Caco-2 (cell line): ENCODE data around the gene KMT5B. TPM values are rescaled to one million over a fixed set of nuclear protein-coding genes. Genes with fewer than 3 reads are reported as not detected.

ENCODE experiments used
- BruUV-seq: library from RNA; stranded (reverse); fragments of 400-500 nt; replicated peaks from 2 replicates; lab custom pipeline; 2021; lab: Mats Ljungman, UMichigan
- CTCF ChIA-PET: fragments of 300-600 bp; sonication (Branson Sonifier 250); formaldehyde crosslinking; loops from one replicate; lab custom pipeline; 2022; ENCODE audit warnings: antibody characterized with exemption; lab: Charles Lee
- POLR2A ChIA-PET: fragments of 300-600 bp; sonication (Branson Sonifier 250); formaldehyde crosslinking; loops from one replicate; lab custom pipeline; 2022; ENCODE audit warnings: antibody characterized with exemption; lab: Charles Lee
- DNase-seq, 2 experiments: peaks; one replicate each; pipeline versions ENCODE4 v3.0.0 to v3.0.0-alpha.2; 2020 to 2022
- H3K27me3 ChIP-seq: replicated peaks from 2 replicates; pipeline ENCODE4 v1.6.0; 2011; ENCODE audit warnings: low read length; ENCODE audit not compliant: control insufficient read depth, insufficient read depth
- H3K36me3 ChIP-seq: 2 replicates; pipeline ENCODE4 v1.5.1; 2011; ENCODE audit warnings: low read length; ENCODE audit not compliant: control insufficient read depth, insufficient read depth
- H3K4me1 ChIP-seq: fragments of 250-450 bp; sonication (Bioruptor Pico); 2 replicates; pipeline ENCODE4 v1.5.1; 2020; ENCODE audit warnings: mild to moderate bottlenecking
- H3K4me3 ChIP-seq: 2 replicates; pipeline ENCODE4 v1.5.1; 2011; ENCODE audit warnings: low read depth, mild to moderate bottlenecking, control low read depth, low read length
- H3K9me3 ChIP-seq: fragments of 250-450 bp; sonication (Bioruptor Pico); 2 replicates; pipeline ENCODE4 v1.5.1; 2020; ENCODE audit warnings: mild to moderate bottlenecking, moderate library complexity
- H3K27ac Mint-ChIP-seq: one replicate; pipeline ENCODE4 v1.8.0; 2022; ENCODE audit warnings: mixed read lengths; ENCODE audit not compliant: unreplicated experiment
- H3K27me3 Mint-ChIP-seq: one replicate; pipeline ENCODE4 v1.8.0; 2022; ENCODE audit warnings: mixed read lengths; ENCODE audit not compliant: insufficient read depth, unreplicated experiment
- H3K36me3 Mint-ChIP-seq: one replicate; pipeline ENCODE4 v1.8.0; 2022; ENCODE audit warnings: mild to moderate bottlenecking, mixed read lengths; ENCODE audit not compliant: insufficient read depth, unreplicated experiment
- H3K4me1 Mint-ChIP-seq: one replicate; pipeline ENCODE4 v1.8.0; 2022; ENCODE audit warnings: low read depth, mixed read lengths; ENCODE audit not compliant: unreplicated experiment
- H3K4me3 Mint-ChIP-seq: one replicate; pipeline ENCODE4 v1.8.0; 2022; ENCODE audit warnings: mild to moderate bottlenecking, moderate library complexity, mixed read lengths; ENCODE audit not compliant: unreplicated experiment
- H3K9me3 Mint-ChIP-seq: one replicate; pipeline ENCODE4 v1.8.0; 2022; ENCODE audit warnings: mixed read lengths; ENCODE audit not compliant: unreplicated experiment
- intact Hi-C: fragments of 100-400 bp; cut with micrococcal nuclease; formaldehyde crosslinking; loops from one replicate; pipeline ENCODE4 v1.10.0; 2022; ENCODE audit not compliant: unreplicated experiment
- total RNA-seq: library from RNA; stranded (reverse); gene quantifications from 2 replicates; pipeline ENCODE4 v1.2.3, GENCODE V29; 2022
- TF ChIP-seq, protein P1 (sequence below), 2 experiments: fragments of 200-600 bp in 1 of 2; IDR thresholded peaks; 1 replicate in 1 of 2; 2 replicates in 1 of 2; pipeline versions ENCODE4 v1.5.1 to v1.8.0; 2011 to 2022; ENCODE audit warnings: antibody characterized with exemption in 1 of 2, control low read depth in 1 of 2, inconsistent platforms in 1 of 2, low read depth in 1 of 2, low read length in 1 of 2, mild to moderate bottlenecking in 1 of 2, moderate library complexity in 1 of 2; ENCODE audit not compliant: insufficient read depth in 1 of 2, severe bottlenecking in 1 of 2, unreplicated experiment in 1 of 2

KMT5B gene
- total RNA-seq, 1 experiment from 2014 or later = 91.2 TPM

DNA sequence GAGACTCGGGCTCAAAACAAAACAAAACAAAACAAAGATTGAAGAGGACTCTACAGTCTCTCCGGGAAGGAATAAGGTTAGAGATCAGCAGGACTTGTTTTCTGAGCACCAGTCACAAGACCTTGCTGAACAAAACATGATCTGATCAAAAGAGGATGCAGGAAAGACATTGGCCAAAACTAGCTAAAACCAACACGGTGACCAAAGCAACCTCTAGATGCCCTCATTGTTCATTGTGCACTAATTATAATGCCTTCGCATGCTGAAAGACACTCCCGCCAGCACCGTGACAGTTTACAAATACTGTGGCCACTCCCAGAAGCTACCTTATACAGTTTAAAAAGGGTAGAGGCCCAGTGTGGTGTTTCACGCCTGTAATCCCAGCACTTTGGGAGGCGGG, 76.2 kb downstream of the KMT5B start:
- BruUV-seq = no TSS peak
- peak overlapping the region; percentile 86 for H3K27ac Mint-ChIP-seq
- POLR2A ChIA-PET = no interaction called here

DNA sequence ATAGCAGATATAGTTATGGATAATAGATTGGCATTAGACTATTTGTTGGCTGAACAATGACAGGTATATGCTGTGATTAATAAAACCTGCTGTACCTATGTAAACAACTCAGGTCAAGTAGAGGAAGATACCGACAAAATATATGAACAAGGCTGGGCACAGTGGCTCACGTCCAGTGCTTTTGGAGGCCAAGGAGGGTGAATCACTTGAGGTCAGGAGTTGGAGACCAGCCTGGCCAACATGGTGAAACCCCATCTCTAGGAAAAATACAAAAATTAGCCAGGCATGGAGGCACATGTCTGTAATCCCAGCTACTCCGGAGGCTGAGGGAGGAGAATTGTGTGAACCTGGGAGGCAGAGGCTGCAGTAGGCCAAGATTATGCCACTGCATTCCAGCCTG, 77.9 kb downstream of the KMT5B start:
- ChIA-PET POLR2A (no interaction called here), CTCF (no interaction called here)
- Mint-ChIP-seq H3K9me3 (peaks cover 40% of the 10 kb centered on the region), H3K4me1 (peaks cover 13% of the 10 kb centered on the region), H3K4me3 (no peak overlapping the region), H3K27me3 (no peaks in the 10 kb centered on the region), H3K27ac (no peak overlapping the region), H3K36me3 (peaks cover 41% of the 10 kb centered on the region)
- peak in 1 of 2 experiments; percentile 15 for DNase-seq
- Histone ChIP-seq H3K27me3 (no peaks in the 10 kb centered on the region), H3K4me3 (no peak overlapping the region), H3K36me3 (0 out of 2 replicates have a peak, but pooled peaks cover 2% of the 10 kb centered on the region), H3K9me3 (peaks cover 48% of the 10 kb centered on the region), H3K4me1 (peaks cover 10% of the 10 kb centered on the region)
- no TSS peak for BruUV-seq
- intact Hi-C loops = no loop called here
- TF ChIP-seq, protein P1, sequence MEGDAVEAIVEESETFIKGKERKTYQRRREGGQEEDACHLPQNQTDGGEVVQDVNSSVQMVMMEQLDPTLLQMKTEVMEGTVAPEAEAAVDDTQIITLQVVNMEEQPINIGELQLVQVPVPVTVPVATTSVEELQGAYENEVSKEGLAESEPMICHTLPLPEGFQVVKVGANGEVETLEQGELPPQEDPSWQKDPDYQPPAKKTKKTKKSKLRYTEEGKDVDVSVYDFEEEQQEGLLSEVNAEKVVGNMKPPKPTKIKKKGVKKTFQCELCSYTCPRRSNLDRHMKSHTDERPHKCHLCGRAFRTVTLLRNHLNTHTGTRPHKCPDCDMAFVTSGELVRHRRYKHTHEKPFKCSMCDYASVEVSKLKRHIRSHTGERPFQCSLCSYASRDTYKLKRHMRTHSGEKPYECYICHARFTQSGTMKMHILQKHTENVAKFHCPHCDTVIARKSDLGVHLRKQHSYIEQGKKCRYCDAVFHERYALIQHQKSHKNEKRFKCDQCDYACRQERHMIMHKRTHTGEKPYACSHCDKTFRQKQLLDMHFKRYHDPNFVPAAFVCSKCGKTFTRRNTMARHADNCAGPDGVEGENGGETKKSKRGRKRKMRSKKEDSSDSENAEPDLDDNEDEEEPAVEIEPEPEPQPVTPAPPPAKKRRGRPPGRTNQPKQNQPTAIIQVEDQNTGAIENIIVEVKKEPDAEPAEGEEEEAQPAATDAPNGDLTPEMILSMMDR (IDR thresholded peaks at IDR 0.05; ENCODE audit: insufficient read depth in 1 of 2, low read depth in 1 of 2, low read length in 1 of 2, severe bottlenecking in 1 of 2, unreplicated experiment in 1 of 2) = no peak

More for the DNA sequence above, 76.2 kb downstream of the KMT5B start:
- DNase-seq = peak in 1 of 2 experiments; percentile 31
- CTCF ChIA-PET = interaction anchor here (2.2 kb wide), 1 partner anchor 8 kb away, joined by 9 read pairs; no protein-coding TSS in a partner anchor
- Histone ChIP-seq H3K4me1 (peaks cover 10% of the 10 kb centered on the region), H3K9me3 (peaks cover 34% of the 10 kb centered on the region), H3K27me3 (no peaks in the 10 kb centered on the region), H3K4me3 (no peak overlapping the region), H3K36me3 (0 out of 2 replicates have a peak, but pooled peaks cover 2% of the 10 kb centered on the region)
- Mint-ChIP-seq H3K9me3 (peaks cover 34% of the 10 kb centered on the region), H3K4me3 (peak overlapping the region; percentile 27), H3K27me3 (no peaks in the 10 kb centered on the region), H3K4me1 (peaks cover 13% of the 10 kb centered on the region), H3K36me3 (peaks cover 41% of the 10 kb centered on the region)
- intact Hi-C loops = no loop called here
- TF ChIP-seq, protein P1 (IDR thresholded peaks at IDR 0.05; ENCODE audit: insufficient read depth in 1 of 2, low read depth in 1 of 2, low read length in 1 of 2, severe bottlenecking in 1 of 2, unreplicated experiment in 1 of 2) = no peak

DNA sequence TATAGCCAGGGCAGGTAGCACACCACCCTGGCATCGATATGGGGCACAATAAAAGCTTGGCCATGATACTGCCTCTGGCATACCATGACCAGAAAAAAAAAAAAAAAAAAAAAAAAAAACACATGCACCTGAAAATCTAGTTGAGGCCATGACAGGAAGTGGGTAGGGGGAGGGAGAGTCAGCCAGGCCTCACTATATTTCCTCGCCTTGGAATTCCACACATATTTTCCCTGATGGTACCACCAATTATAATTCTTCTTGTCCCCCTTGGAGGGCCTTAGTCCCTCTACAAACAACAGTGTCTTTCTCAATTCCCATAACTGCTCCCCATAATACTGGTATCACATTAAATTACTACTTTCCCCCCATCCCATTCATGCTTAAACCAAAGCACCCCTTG, 79.3 kb downstream of the KMT5B start:
- DNase-seq = peak in 1 of 2 experiments; percentile 5
- Mint-ChIP-seq H3K27me3 (no peaks in the 10 kb centered on the region), H3K9me3 (peaks cover 53% of the 10 kb centered on the region), H3K27ac (no peak overlapping the region), H3K36me3 (peaks cover 48% of the 10 kb centered on the region), H3K4me3 (no peak overlapping the region), H3K4me1 (peaks cover 27% of the 10 kb centered on the region)
- no peak overlapping the region for H3K4me3 ChIP-seq
- ChIA-PET CTCF (no interaction called here), POLR2A (no interaction called here)
- H3K9me3 ChIP-seq = peaks cover 54% of the 10 kb centered on the region
- peaks cover 21% of the 10 kb centered on the region for H3K4me1 ChIP-seq
- intact Hi-C loops = no loop called here
- H3K36me3 ChIP-seq = 0 out of 2 replicates have a peak, but pooled peaks cover 2% of the 10 kb centered on the region
- TF ChIP-seq, protein P1 (IDR thresholded peaks at IDR 0.05; ENCODE audit: insufficient read depth in 1 of 2, low read depth in 1 of 2, low read length in 1 of 2, severe bottlenecking in 1 of 2, unreplicated experiment in 1 of 2) = no peak
- H3K27me3 ChIP-seq = no peaks in the 10 kb centered on the region
- no TSS peak for BruUV-seq
